Right lobe of liver (tissue), 4 donors: ENCODE results near the gene PKM.

Experiments
- CTCF ChIP-seq, 4 donors: fragments of 200-600 bp in 3 of 4; fragments of 450-650 bp in 1 of 4; IDR thresholded peaks; one replicate each; pipeline versions ENCODE4 v1.5.1 to v1.8.0; 2016 to 2022; ENCODE audit warnings: antibody characterized with exemption in 4 of 4, mild to moderate bottlenecking in 2 of 4
- POLR2A ChIP-seq: fragments of 450-650 bp; IDR thresholded peaks from one replicate; pipeline ENCODE4 v1.6.1; 2017; ENCODE audit warnings: antibody characterized with exemption, mild to moderate bottlenecking
- donor health status: DM: no; HTN: no; CAD: no.
- donor health status: DM: no; HTN: no; CAD: no.
- donor health status: DM: no; HTN: yes; CAD: no.

- TF ChIP-seq CTCF (IDR thresholded peaks at IDR 0.05) (no peak), POLR2A (no peak)
Measured at GRCh38 chr15:72276326-72276700, 45.3 kb upstream of the PKM start.
